Adrenal gland (tissue), 12 donors: Measurements from ENCODE around the gene CNOT6. TPM values are rescaled to one million over a fixed set of nuclear protein-coding genes. Genes with fewer than 3 reads are reported as not detected.

Experiments used
- DNase-seq, 7 donors: peaks; one replicate each; pipeline ENCODE4 v3.0.0-alpha.2; 2019 to 2020
- H3K27ac ChIP-seq, 5 donors: fragments of 200-600 bp; sonication (generic) in 4 of 5; 1 replicate in 3 of 5; 2 replicates in 2 of 5; pipeline versions ENCODE4 v1.5.1 to v1.8.0; 2016 to 2020; ENCODE audit warnings: mild to moderate bottlenecking in 1 of 5
- H3K27me3 ChIP-seq: fragments of 200-600 bp; 2 replicates; pipeline ENCODE4 v1.8.0; 2021
- H3K36me3 ChIP-seq, 2 donors: fragments of 200-600 bp; replicated peaks in 1 of 2; 1 replicate in 1 of 2; 2 replicates in 1 of 2; pipeline versions ENCODE4 v1.5.1 to v1.8.0; 2018 to 2022
- H3K4me1 ChIP-seq, 2 donors: fragments of 200-600 bp; replicated peaks in 1 of 2; 1 replicate in 1 of 2; 2 replicates in 1 of 2; pipeline versions ENCODE4 v1.5.1 to v1.8.0; 2018 to 2021
- H3K4me3 ChIP-seq, 4 donors: fragments of 200-600 bp; sonication (generic) in 3 of 4; one replicate each; pipeline ENCODE4 v1.5.1; 2016 to 2018
- H3K9me3 ChIP-seq, 3 donors: fragments of 200-600 bp; sonication (generic) in 1 of 3; replicated peaks in 1 of 3; 1 replicate in 2 of 3; 2 replicates in 1 of 3; pipeline versions ENCODE4 v1.5.1 to v1.8.0; 2016 to 2021
- POLR2A ChIP-seq, 2 donors: fragments of 450-650 bp; IDR thresholded peaks; one replicate each; pipeline ENCODE4 v1.6.1; 2017; ENCODE audit warnings: antibody characterized with exemption in 2 of 2, mild to moderate bottlenecking in 2 of 2, moderate library complexity in 1 of 2
- WGBS, 4 donors: extraction: QIAGEN DNeasy Blood & Tissue Kit in 2 of 4; methylation state at CpG; one replicate each; pipeline versions ENCODE4 v1.1.5 to v1.1.7; 2013 to 2017; 5-methylcytosine and 5-hydroxymethylcytosine counted together
- intact Hi-C, 2 donors: fragments of 100-400 bp; cut with DNase I; formaldehyde crosslinking; loops; one replicate each; pipeline versions ENCODE4 v1.14.1 to v1.15.0; 2022 to 2023
- polyA plus RNA-seq, 3 donors: library from polyadenylated mRNA; stranded (reverse); fragments of 200-250 nt in 2 of 3; fragments of 350-450 nt in 1 of 3; fragmentation: Illumina TruSeq in 1 of 3; extraction: RNeasy Lipid Tissue Mini Kit (QIAGEN cat#74804) in 1 of 3; gene quantifications; one replicate each; pipeline ENCODE4 v1.2.3, GENCODE V29; 2013 to 2014
- total RNA-seq, 9 donors: library from RNA; depleted of rRNA in 4 of 9; stranded (reverse); fragments of >200 nt in 4 of 9; fragments of 120-200 nt in 1 of 9; fragmentation: NEBNext Ultra II Directional in 1 of 9; extraction: Animal tissue kit (Norgen Biotek cat#: 25700) in 1 of 9; gene quantifications; one replicate each; pipeline versions ENCODE4 v1.1.0 to v1.2.4, GENCODE V29; 2013 to 2023
- TF ChIP-seq, protein P1 (sequence below), 6 experiments: fragments of 450-650 bp in 4 of 6; fragments of 200-600 bp in 2 of 6; sonication (generic) in 1 of 6; IDR thresholded peaks; 1 replicate in 5 of 6; 2 replicates in 1 of 6; pipeline versions ENCODE4 v1.5.1 to v1.8.0; 2016 to 2021; ENCODE audit warnings: antibody characterized with exemption in 6 of 6, mild to moderate bottlenecking in 2 of 6, moderate library complexity in 1 of 6
- donor health status: healthy with polysubstance abuse.
- donor health status: Bipolar disorder and iron deficiency.
- donor health status: DM: yes; HTN: yes; CAD: no.
- donor health status: DM: no; HTN: no; CAD: no.
- donor health status: DM: no; HTN: no; CAD: no.
- donor health status: DM: yes; HTN: yes; CAD: no.

The CNOT6 gene
- total and polyA plus RNA-seq, 12 donors: 4.4 to 19.9 (median 11.5) TPM

DNA sequence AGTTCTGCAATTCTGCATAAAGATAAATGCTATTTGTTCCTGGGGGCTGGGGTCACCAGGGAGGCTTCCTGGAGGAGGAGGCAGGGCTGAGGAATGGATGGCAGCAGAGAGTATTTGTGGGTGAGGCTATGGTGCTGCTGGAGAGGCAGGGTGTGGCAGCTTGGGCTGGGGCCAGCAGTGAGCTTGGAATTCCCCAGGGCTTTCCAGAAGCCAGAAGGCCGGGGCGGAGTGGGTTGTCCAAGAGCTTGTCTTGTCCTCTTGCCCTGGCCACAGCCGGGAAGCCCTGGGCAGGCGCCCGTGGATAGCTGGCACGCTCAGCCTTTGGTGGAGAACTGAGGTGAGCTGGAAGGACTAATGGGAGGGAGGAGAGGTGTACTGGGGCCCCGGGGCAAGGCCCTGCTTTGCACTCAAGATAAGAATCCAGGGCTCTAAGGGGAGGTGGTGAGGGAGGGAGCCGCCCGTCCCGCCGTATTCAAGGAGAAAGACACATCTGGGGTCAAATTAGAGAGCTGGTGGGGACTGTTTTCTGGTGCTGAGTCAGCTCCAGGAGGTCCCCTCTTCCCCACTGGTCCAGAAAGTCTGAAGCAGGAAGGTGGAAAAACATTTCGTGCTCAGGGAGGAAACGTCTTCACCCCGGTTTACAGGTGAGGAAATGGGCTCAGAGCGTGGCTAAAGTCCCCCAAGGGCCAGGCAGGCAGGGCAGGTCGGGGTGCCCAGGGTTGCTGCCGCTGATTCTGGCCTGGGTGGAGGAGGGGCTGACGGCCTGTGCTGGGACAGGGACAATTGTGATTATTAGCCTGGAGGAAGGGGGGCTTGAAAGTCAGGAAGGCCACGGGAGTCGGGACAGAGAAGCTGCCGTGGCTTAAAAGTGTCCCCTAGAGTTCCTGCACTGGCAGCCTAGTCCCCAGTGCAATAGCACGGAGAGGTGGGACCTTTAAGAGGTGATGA, 26.9 kb upstream of the CNOT6 start:
- Histone ChIP-seq H3K27me3 (peaks cover 8% of the 10 kb centered on the region), H3K27ac (no peak overlapping the region), H3K36me3 (no peaks in the 10 kb centered on the region), H3K4me1 (no peaks in the 10 kb centered on the region), H3K4me3 (no peak overlapping the region), H3K9me3 (no peaks in the 10 kb centered on the region)
- intact Hi-C loops: loop anchor here (5.0 to 10.0 kb wide), 2 partner anchors 173 to 340 kb away; partner anchors contain the start of gene MAPK9 (in 1 of the 2)
- peak in 1 of 7 donors; percentile 15 for DNase-seq
- TF ChIP-seq, protein P1, sequence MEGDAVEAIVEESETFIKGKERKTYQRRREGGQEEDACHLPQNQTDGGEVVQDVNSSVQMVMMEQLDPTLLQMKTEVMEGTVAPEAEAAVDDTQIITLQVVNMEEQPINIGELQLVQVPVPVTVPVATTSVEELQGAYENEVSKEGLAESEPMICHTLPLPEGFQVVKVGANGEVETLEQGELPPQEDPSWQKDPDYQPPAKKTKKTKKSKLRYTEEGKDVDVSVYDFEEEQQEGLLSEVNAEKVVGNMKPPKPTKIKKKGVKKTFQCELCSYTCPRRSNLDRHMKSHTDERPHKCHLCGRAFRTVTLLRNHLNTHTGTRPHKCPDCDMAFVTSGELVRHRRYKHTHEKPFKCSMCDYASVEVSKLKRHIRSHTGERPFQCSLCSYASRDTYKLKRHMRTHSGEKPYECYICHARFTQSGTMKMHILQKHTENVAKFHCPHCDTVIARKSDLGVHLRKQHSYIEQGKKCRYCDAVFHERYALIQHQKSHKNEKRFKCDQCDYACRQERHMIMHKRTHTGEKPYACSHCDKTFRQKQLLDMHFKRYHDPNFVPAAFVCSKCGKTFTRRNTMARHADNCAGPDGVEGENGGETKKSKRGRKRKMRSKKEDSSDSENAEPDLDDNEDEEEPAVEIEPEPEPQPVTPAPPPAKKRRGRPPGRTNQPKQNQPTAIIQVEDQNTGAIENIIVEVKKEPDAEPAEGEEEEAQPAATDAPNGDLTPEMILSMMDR (IDR thresholded peaks at IDR 0.05): no peak
- no peak for TF ChIP-seq POLR2A (IDR thresholded peaks at IDR 0.05)
- WGBS, 4 donors: 56 to 80% (median 66%) methylated on average over 21 to 22 of the region's 22 CpGs

DNA sequence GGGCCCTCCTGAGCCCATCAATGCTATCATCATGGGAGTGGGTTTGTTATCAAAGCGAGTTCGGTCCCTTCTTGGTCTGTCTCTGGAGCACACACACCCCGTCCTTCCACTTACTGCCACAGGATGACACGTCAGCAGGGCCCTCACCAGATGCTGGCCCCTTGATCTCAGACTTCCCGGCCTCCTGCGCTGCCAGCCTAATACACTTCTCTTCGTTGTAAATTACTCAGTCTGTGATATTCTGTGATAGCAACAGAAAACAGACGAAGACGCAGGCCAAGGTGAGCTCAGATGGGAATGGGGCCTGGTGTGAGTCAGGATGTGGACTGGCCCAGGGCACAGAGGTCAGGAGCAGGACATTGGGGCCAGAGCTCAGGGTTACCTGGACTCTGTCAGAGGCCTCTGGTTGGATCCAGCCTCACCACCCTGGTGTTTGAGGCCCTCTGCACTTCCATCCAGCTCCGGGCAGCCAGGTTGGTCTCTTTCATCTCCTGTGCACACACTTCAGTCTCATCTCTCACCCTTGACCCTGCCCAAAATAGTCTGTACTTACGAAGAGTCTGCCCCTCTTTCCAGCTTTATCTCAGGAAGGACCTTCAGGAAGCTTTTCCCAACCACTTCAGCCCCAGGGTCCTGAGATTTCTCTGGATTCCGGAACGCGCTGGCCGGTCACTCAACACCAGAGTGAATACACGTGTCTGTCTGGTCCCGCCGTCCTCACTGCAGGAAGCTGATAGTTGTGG, 26.0 kb upstream of the CNOT6 start:
- H3K4me3 ChIP-seq: no peak overlapping the region
- no peaks in the 10 kb centered on the region for H3K36me3 ChIP-seq
- 82 to 90% (median 86%) methylated on average over 18 of the region's 18 CpGs for WGBS, 4 donors
- no peaks in the 10 kb centered on the region for H3K9me3 ChIP-seq
- no peak overlapping the region for H3K27ac ChIP-seq
- intact Hi-C loops: loop anchor here (5.0 to 10.0 kb wide), 2 partner anchors 173 to 341 kb away; partner anchors contain the start of gene MAPK9 (in 1 of the 2)
- DNase-seq: no peak
- peaks cover 6% of the 10 kb centered on the region for H3K27me3 ChIP-seq
- H3K4me1 ChIP-seq: no peaks in the 10 kb centered on the region
- TF ChIP-seq, protein P1 (IDR thresholded peaks at IDR 0.05): no peak
- TF ChIP-seq POLR2A (IDR thresholded peaks at IDR 0.05): no peak

DNA sequence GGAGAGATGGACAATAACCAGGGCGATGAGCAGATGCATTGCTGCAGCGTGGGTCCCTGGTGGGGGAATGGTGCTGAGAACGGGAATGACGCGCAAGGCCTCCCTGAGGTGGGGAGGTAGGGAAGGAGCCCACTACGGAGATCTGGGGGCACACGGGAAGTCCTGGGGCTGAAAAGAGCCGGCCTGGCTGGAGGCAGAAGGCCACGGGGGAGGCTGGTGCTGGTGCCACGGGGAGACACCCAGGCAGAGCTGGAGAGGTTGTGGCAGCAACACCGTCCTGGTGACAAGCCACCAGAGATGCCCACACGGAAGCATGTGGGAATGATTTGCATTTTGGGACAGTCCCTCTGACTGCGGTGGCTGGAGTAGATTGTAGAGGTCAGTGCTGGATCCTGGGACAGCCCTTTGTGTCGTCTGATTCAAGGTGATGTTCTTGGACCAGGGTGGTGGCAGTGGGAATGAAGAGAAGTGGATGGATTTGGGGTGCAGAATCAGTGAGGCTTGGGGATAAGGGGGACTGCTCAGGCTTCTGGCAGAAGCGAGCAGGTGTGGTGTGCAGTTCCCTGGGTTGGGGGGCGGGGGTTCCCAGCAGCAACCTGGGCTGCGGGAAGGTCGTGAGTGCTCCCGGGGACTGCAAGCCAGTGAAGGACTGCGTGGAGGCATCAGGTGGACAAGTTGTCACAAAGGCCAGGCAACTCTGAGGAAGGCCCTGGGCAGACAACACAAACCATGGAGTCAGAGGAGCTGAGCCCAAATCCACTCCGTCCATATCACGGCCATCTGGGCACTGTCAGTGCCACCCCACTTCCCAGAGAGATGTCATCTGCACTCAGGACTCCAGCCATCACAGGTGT, 25.2 kb upstream of the CNOT6 start:
- Histone ChIP-seq H3K27me3 (no peaks in the 10 kb centered on the region), H3K9me3 (no peaks in the 10 kb centered on the region), H3K36me3 (no peaks in the 10 kb centered on the region), H3K4me3 (no peak overlapping the region), H3K27ac (no peak overlapping the region), H3K4me1 (no peaks in the 10 kb centered on the region)
- DNase-seq: no peak
- intact Hi-C loops: loop anchor here (5.0 to 10.0 kb wide), 2 partner anchors 174 to 342 kb away; partner anchors contain the start of gene MAPK9 (in 1 of the 2)
- 77 to 80% (median 77%) methylated on average over 20 to 22 of the region's 22 CpGs for WGBS, 4 donors
- TF ChIP-seq, protein P1 (IDR thresholded peaks at IDR 0.05): no peak
- TF ChIP-seq POLR2A (IDR thresholded peaks at IDR 0.05): no peak
